ENCODE data around the gene SFTPB. TPM values are rescaled to one million over a fixed set of nuclear protein-coding genes. Genes with fewer than 3 reads are reported as not detected.

The SFTPB gene
- total RNA-seq, 1 donor from 2014 or later = not detected

GRCh38 chr2:85707304-85707703 lies 39.3 kb upstream of the SFTPB start:
- Mint-ChIP-seq H3K9me3 (no peaks in the 10 kb centered on the region), H3K4me3 (ENCODE audit: low read depth) (no peak overlapping the region), H3K4me1 (ENCODE audit: low read depth) (peaks cover 52% of the 10 kb centered on the region)

GRCh38 chr2:85706599-85707296 lies 38.7 kb upstream of the SFTPB start:
- Mint-ChIP-seq H3K4me3 (ENCODE audit: low read depth) (no peak overlapping the region), H3K4me1 (ENCODE audit: low read depth) (peaks cover 57% of the 10 kb centered on the region), H3K9me3 (no peaks in the 10 kb centered on the region), H3K27me3 (ENCODE audit: low read depth) (peaks cover 25% of the 10 kb centered on the region), H3K27ac (peak overlapping the region; percentile 71), H3K36me3 (ENCODE audit: low read depth) (no peaks in the 10 kb centered on the region)
- intact Hi-C loops (cut with micrococcal nuclease) = loop anchor here (1.0 to 2.0 kb wide), 2 partner anchors 27 to 70 kb away; no protein-coding TSS in a partner anchor
- no peak for DNase-seq (ENCODE audit: low spot score)

More at GRCh38 chr2:85707304-85707703, 39.3 kb upstream of the SFTPB start:
- Mint-ChIP-seq H3K36me3 (ENCODE audit: low read depth) (no peaks in the 10 kb centered on the region), H3K27ac (peak overlapping the region; percentile 71), H3K27me3 (ENCODE audit: low read depth) (peaks cover 23% of the 10 kb centered on the region)
- intact Hi-C loops (cut with micrococcal nuclease) = loop anchor here (1.0 to 2.0 kb wide), 2 partner anchors 28 to 71 kb away; no protein-coding TSS in a partner anchor
- DNase-seq (ENCODE audit: low spot score) = peak; percentile 71

- Mint-ChIP-seq H3K27me3 (ENCODE audit: low read depth) (peaks cover 28% of the 10 kb centered on the region), H3K4me3 (ENCODE audit: low read depth) (no peak overlapping the region), H3K4me1 (ENCODE audit: low read depth) (peaks cover 60% of the 10 kb centered on the region), H3K27ac (peak overlapping the region; percentile 62), H3K9me3 (no peaks in the 10 kb centered on the region), H3K36me3 (ENCODE audit: low read depth) (no peaks in the 10 kb centered on the region)
- intact Hi-C loops (cut with micrococcal nuclease) = loop anchor here (2.0 kb wide), 1 partner anchor 69 kb away; no protein-coding TSS in a partner anchor
- DNase-seq (ENCODE audit: low spot score) = no peak
Measured at GRCh38 chr2:85706063-85706462, 38.1 kb upstream of the SFTPB start.

- intact Hi-C loops (cut with micrococcal nuclease) = loop anchor here (2.0 kb wide), 1 partner anchor 69 kb away; no protein-coding TSS in a partner anchor
- Mint-ChIP-seq H3K4me1 (ENCODE audit: low read depth) (peaks cover 62% of the 10 kb centered on the region), H3K36me3 (ENCODE audit: low read depth) (no peaks in the 10 kb centered on the region)
Measured at GRCh38 chr2:85705680-85706039, 37.7 kb upstream of the SFTPB start.

GRCh38 chr2:85704800-85705679 lies 37.0 kb upstream of the SFTPB start:
- intact Hi-C loops (cut with micrococcal nuclease) = no loop called here
- peaks cover 58% of the 10 kb centered on the region for H3K4me1 Mint-ChIP-seq (ENCODE audit: low read depth)
- DNase-seq (ENCODE audit: low spot score) = peak; percentile 28
- no peaks in the 10 kb centered on the region for H3K9me3 Mint-ChIP-seq
- peaks cover 28% of the 10 kb centered on the region for H3K27me3 Mint-ChIP-seq (ENCODE audit: low read depth)
- no peak overlapping the region for H3K4me3 Mint-ChIP-seq (ENCODE audit: low read depth)
- peak overlapping the region; percentile 62 for H3K27ac Mint-ChIP-seq
- no peaks in the 10 kb centered on the region for H3K36me3 Mint-ChIP-seq (ENCODE audit: low read depth)

More at GRCh38 chr2:85705680-85706039, 37.7 kb upstream of the SFTPB start:
- Mint-ChIP-seq H3K4me3 (ENCODE audit: low read depth) (no peak overlapping the region), H3K27ac (peak overlapping the region; percentile 62), H3K9me3 (no peaks in the 10 kb centered on the region), H3K27me3 (ENCODE audit: low read depth) (peaks cover 28% of the 10 kb centered on the region)
- no peak for DNase-seq (ENCODE audit: low spot score)

GRCh38 chr2:85704038-85704437 lies 36.0 kb upstream of the SFTPB start:
- no peak overlapping the region for H3K4me3 Mint-ChIP-seq (ENCODE audit: low read depth)
- peaks cover 21% of the 10 kb centered on the region for H3K27me3 Mint-ChIP-seq (ENCODE audit: low read depth)
- no peaks in the 10 kb centered on the region for H3K9me3 Mint-ChIP-seq
- H3K27ac Mint-ChIP-seq = peak overlapping the region; percentile 44
- DNase-seq (ENCODE audit: low spot score) = no peak
- intact Hi-C loops (cut with micrococcal nuclease) = no loop called here
- H3K4me1 Mint-ChIP-seq (ENCODE audit: low read depth) = peaks cover 56% of the 10 kb centered on the region
- no peaks in the 10 kb centered on the region for H3K36me3 Mint-ChIP-seq (ENCODE audit: low read depth)

- Mint-ChIP-seq H3K4me3 (ENCODE audit: low read depth) (no peak overlapping the region), H3K4me1 (ENCODE audit: low read depth) (peaks cover 60% of the 10 kb centered on the region), H3K36me3 (ENCODE audit: low read depth) (no peaks in the 10 kb centered on the region), H3K27me3 (ENCODE audit: low read depth) (peaks cover 16% of the 10 kb centered on the region), H3K9me3 (no peaks in the 10 kb centered on the region), H3K27ac (peak overlapping the region; percentile 25)
- DNase-seq (ENCODE audit: low spot score) = no peak
- intact Hi-C loops (cut with micrococcal nuclease) = no loop called here
Measured at GRCh38 chr2:85703329-85703728, 35.3 kb upstream of the SFTPB start.

- no peak for DNase-seq (ENCODE audit: low spot score)
- no peaks in the 10 kb centered on the region for H3K9me3 Mint-ChIP-seq
- H3K27me3 Mint-ChIP-seq (ENCODE audit: low read depth) = peaks cover 13% of the 10 kb centered on the region
- intact Hi-C loops (cut with micrococcal nuclease) = no loop called here
- H3K36me3 Mint-ChIP-seq (ENCODE audit: low read depth) = no peaks in the 10 kb centered on the region
- peaks cover 59% of the 10 kb centered on the region for H3K4me1 Mint-ChIP-seq (ENCODE audit: low read depth)
- peak overlapping the region; percentile 28 for H3K27ac Mint-ChIP-seq
- no peak overlapping the region for H3K4me3 Mint-ChIP-seq (ENCODE audit: low read depth)
Measured at GRCh38 chr2:85702800-85703199, 34.8 kb upstream of the SFTPB start.

- no peak overlapping the region for H3K4me3 Mint-ChIP-seq (ENCODE audit: low read depth)
- no peaks in the 10 kb centered on the region for H3K9me3 Mint-ChIP-seq
- H3K36me3 Mint-ChIP-seq (ENCODE audit: low read depth) = no peaks in the 10 kb centered on the region
- DNase-seq (ENCODE audit: low spot score) = no peak
- intact Hi-C loops (cut with micrococcal nuclease) = no loop called here
- peaks cover 55% of the 10 kb centered on the region for H3K4me1 Mint-ChIP-seq (ENCODE audit: low read depth)
- H3K27me3 Mint-ChIP-seq (ENCODE audit: low read depth) = peaks cover 13% of the 10 kb centered on the region
- H3K27ac Mint-ChIP-seq = no peak overlapping the region
Measured at GRCh38 chr2:85702172-85702571, 34.2 kb upstream of the SFTPB start.

GRCh38 chr2:85699325-85699724 lies 31.3 kb upstream of the SFTPB start:
- H3K27ac Mint-ChIP-seq = no peak overlapping the region
- no peak overlapping the region for H3K4me3 Mint-ChIP-seq (ENCODE audit: low read depth)
- intact Hi-C loops (cut with micrococcal nuclease) = no loop called here
- H3K9me3 Mint-ChIP-seq = no peaks in the 10 kb centered on the region
- H3K27me3 Mint-ChIP-seq (ENCODE audit: low read depth) = peaks cover 13% of the 10 kb centered on the region
- no peak for DNase-seq (ENCODE audit: low spot score)
- H3K4me1 Mint-ChIP-seq (ENCODE audit: low read depth) = peaks cover 33% of the 10 kb centered on the region
- no peaks in the 10 kb centered on the region for H3K36me3 Mint-ChIP-seq (ENCODE audit: low read depth)

- Mint-ChIP-seq H3K36me3 (ENCODE audit: low read depth) (no peaks in the 10 kb centered on the region), H3K27me3 (ENCODE audit: low read depth) (peaks cover 11% of the 10 kb centered on the region), H3K4me1 (ENCODE audit: low read depth) (peaks cover 30% of the 10 kb centered on the region), H3K4me3 (ENCODE audit: low read depth) (no peak overlapping the region), H3K27ac (no peak overlapping the region), H3K9me3 (no peaks in the 10 kb centered on the region)
- intact Hi-C loops (cut with micrococcal nuclease) = no loop called here
- no peak for DNase-seq (ENCODE audit: low spot score)
Measured at GRCh38 chr2:85698880-85699254, 30.9 kb upstream of the SFTPB start.

- H3K27ac Mint-ChIP-seq = no peak overlapping the region
- no peaks in the 10 kb centered on the region for H3K9me3 Mint-ChIP-seq
- no peaks in the 10 kb centered on the region for H3K36me3 Mint-ChIP-seq (ENCODE audit: low read depth)
- H3K4me1 Mint-ChIP-seq (ENCODE audit: low read depth) = peaks cover 31% of the 10 kb centered on the region
- no peak for DNase-seq (ENCODE audit: low spot score)
- H3K27me3 Mint-ChIP-seq (ENCODE audit: low read depth) = peaks cover 10% of the 10 kb centered on the region
- H3K4me3 Mint-ChIP-seq (ENCODE audit: low read depth) = no peak overlapping the region
- intact Hi-C loops (cut with micrococcal nuclease) = no loop called here
Measured at GRCh38 chr2:85698184-85698879, 30.3 kb upstream of the SFTPB start.

Measured in activated T-helper 2 cell treated with anti-CD3 and anti-CD28 coated beads, Interferon-gamma antibody, Interleukin-2, Interleukin-4, amounts not matched to agents 10 μg/mL and 5 μg/mL and 100 μg/mL, durations not matched to agents 14 hours and 24 hours and 36 hours (primary cell).